Muscle layer of duodenum (tissue), 2 donors: ENCODE measurements around the gene DENND6A.
A peak's percentile ranks its signal among the peaks of the same experiment; 100 is the strongest.

Source experiments
- H3K27ac ChIP-seq: one replicate; pipeline ENCODE4 v1.7.0; 2013; ENCODE audit warnings: mild to moderate bottlenecking, low read length
- H3K27me3 ChIP-seq: one replicate; pipeline ENCODE4 v1.7.0; 2013; ENCODE audit warnings: low read depth, mild to moderate bottlenecking, control low read depth, low read length
- H3K36me3 ChIP-seq, 2 donors: one replicate each; pipeline ENCODE4 v1.7.0; 2013; ENCODE audit warnings: low read length in 2 of 2, control low read depth in 1 of 2, mild to moderate bottlenecking in 1 of 2; ENCODE audit not compliant: insufficient read depth in 2 of 2, control insufficient read depth in 1 of 2
- H3K4me1 ChIP-seq, 2 donors: one replicate each; pipeline ENCODE4 v1.7.0; 2013; ENCODE audit warnings: low read length in 2 of 2, mild to moderate bottlenecking in 2 of 2, control low read depth in 1 of 2, moderate library complexity in 1 of 2; ENCODE audit not compliant: insufficient read depth in 2 of 2, control insufficient read depth in 1 of 2
- H3K4me3 ChIP-seq, 2 donors: one replicate each; pipeline ENCODE4 v1.7.0; 2013; ENCODE audit warnings: low read length in 2 of 2, low read depth in 1 of 2, mild to moderate bottlenecking in 1 of 2
- H3K9me3 ChIP-seq, 2 donors: one replicate each; pipeline ENCODE4 v1.7.0; 2013; ENCODE audit warnings: low read length in 2 of 2, control low read depth in 1 of 2, mild to moderate bottlenecking in 1 of 2; ENCODE audit not compliant: control insufficient read depth in 1 of 2
- donor health status: healthy.

The DENND6A gene

DNA sequence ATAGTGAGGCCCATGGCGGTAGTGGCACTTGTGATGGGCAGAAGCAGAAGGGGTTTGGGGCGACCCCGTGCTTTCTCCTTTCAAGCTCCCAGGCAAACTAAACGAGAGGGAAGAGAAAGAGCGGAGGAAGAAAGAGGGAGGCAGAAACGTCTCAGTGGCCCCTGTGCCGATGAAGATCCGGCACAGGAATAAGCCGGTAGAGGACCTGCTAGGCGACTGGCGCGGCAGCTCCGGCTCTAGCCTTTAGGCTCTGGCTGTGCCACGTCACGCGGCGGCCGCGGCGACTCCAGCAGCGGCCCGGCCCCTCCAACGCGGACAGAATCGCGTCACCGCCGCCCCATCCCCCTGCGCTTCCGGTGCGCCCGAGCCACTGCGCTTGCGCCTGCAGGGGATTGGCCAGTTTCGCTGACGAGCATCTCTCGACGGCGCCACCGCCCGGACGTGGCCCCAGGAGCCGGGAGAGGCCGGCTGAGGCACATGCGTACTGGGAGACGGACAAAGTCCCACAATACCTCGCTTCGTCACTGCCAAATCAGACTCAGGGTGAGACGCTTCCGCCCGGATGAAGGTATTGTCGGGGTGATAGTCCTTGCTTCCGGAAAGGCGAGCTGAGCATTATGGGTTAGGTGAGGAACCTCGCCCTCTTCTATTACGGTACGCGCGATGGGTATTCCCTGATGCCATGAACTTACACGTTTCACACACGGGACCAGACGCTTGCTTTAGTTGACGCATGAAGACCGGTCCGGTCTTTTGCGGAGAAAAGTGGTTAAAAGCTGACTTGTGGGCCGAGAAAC, 95.6 kb downstream of the DENND6A start, which contains the start of gene ARF4:
TSS of gene ARF4 (minus strand) at position 218 of the 797 bp plus-strand sequence. CDS start at position 14, 204 bp downstream.
- Histone ChIP-seq H3K27me3 (no peaks in the 10 kb centered on the region), H3K4me3 (peak within 1 kb of the TSS; percentile 92 to 97), H3K27ac (peak within 1 kb of the TSS; percentile 100), H3K9me3 (no peaks in the 10 kb centered on the region), H3K4me1 (peaks cover 20 to 41% of the 10 kb centered on the region in 2 donors), H3K36me3 (peaks cover 0 to 28% of the 10 kb centered on the region in 2 donors)

- Histone ChIP-seq H3K27me3 (no peaks in the 10 kb centered on the region), H3K4me3 (peak overlapping the region; percentile 92 to 97), H3K4me1 (peaks cover 20 to 46% of the 10 kb centered on the region in 2 donors), H3K9me3 (no peaks in the 10 kb centered on the region), H3K27ac (peak overlapping the region; percentile 100), H3K36me3 (peaks cover 0 to 24% of the 10 kb centered on the region in 2 donors)
Observed at GRCh38 chr3:57596495-57597126, 96.3 kb downstream of the DENND6A start.

GRCh38 chr3:57594576-57594975, 98.3 kb downstream of the DENND6A start:
- peaks cover 20 to 46% of the 10 kb centered on the region in 2 donors for H3K4me1 ChIP-seq
- H3K36me3 ChIP-seq, result peaks cover 0 to 17% of the 10 kb centered on the region in 2 donors
- H3K27ac ChIP-seq, result peak overlapping the region; percentile 100
- peak overlapping the region; percentile 92 to 97 for H3K4me3 ChIP-seq
- no peaks in the 10 kb centered on the region for H3K9me3 ChIP-seq
- no peaks in the 10 kb centered on the region for H3K27me3 ChIP-seq

DNA sequence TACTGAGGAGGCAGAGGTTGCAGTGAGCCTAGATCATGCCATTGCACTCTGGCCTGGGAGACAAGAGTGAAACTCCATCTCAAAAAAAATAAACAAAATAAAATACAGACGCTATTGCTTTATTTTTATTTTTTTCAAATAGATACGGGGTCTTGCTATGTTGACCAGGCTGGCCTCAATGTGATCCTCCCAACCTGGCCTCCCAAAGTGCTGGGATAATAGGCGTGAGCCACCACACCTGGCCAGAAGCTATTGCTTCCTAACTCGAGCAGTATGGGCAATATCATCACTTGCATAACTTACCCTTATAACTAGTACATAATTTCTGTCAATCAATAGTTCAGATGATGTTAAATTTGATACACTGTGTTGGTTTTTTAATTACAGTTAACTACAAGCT, 98.7 kb downstream of the DENND6A start:
- H3K4me1 ChIP-seq, result peaks cover 17 to 46% of the 10 kb centered on the region in 2 donors
- peak overlapping the region in 1 of 2 donors; percentile 97 for H3K4me3 ChIP-seq
- H3K27ac ChIP-seq, result peak overlapping the region; percentile 100

GRCh38 chr3:57592306-57592705, 100.6 kb downstream of the DENND6A start:
- H3K27ac ChIP-seq, result peak overlapping the region; percentile 14
- peaks cover 0 to 11% of the 10 kb centered on the region in 2 donors for H3K36me3 ChIP-seq
- no peaks in the 10 kb centered on the region for H3K27me3 ChIP-seq
- peaks cover 12 to 39% of the 10 kb centered on the region in 2 donors for H3K4me1 ChIP-seq
- H3K9me3 ChIP-seq, result no peaks in the 10 kb centered on the region
- no peak overlapping the region for H3K4me3 ChIP-seq

More for the DNA sequence above, 98.7 kb downstream of the DENND6A start:
- Histone ChIP-seq H3K36me3 (peaks cover 0 to 17% of the 10 kb centered on the region in 2 donors), H3K27me3 (no peaks in the 10 kb centered on the region), H3K9me3 (no peaks in the 10 kb centered on the region)

DNA sequence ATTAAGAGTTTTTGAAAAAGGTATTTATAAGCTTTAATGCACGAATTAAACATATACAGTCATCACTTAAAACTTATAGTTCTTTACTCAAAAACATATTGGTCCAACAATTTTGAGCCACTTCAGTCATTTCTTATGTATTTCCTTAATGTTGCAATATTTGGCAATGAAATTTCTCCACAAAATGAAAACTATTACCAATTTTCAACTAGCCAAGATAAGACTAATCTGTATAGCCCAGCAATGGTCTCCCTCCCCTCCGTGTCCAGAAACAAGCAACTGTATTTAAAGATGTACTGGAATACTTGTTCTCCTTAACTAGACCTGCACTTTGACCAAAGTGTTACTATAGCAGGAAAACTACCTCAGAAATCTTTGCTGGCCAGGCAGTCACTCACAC, 105.0 kb downstream of the DENND6A start:
- H3K36me3 ChIP-seq, result peaks cover 6 to 7% of the 10 kb centered on the region in 2 donors
- H3K27ac ChIP-seq, result no peak overlapping the region
- H3K27me3 ChIP-seq, result no peaks in the 10 kb centered on the region
- H3K9me3 ChIP-seq, result no peaks in the 10 kb centered on the region
- peaks cover under 1 to 21% of the 10 kb centered on the region in 2 donors for H3K4me1 ChIP-seq
- H3K4me3 ChIP-seq, result no peak overlapping the region

DNA sequence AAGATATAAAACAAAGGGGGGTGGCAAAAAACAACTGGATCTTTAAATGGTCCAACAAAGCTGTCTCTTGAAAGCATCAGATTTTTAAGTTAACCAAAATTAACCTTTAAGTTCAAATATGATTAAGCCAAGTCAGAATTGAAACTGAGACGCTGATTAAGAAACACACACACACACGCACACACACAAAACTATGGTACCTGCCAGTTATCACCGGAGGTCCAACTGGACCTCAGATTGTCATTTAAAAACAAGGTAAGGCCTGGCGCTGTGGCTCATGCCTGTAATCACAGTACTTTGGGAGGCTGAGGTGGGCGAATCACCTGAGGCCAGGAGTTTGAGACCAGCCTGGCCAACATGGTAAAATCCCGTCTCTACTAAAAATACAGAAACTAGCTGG, 106.1 kb downstream of the DENND6A start:
- peaks cover 8 to 9% of the 10 kb centered on the region in 2 donors for H3K36me3 ChIP-seq
- H3K27me3 ChIP-seq, result no peaks in the 10 kb centered on the region
- H3K27ac ChIP-seq, result no peak overlapping the region
- peaks cover 3 to 13% of the 10 kb centered on the region in 2 donors for H3K4me1 ChIP-seq
- H3K4me3 ChIP-seq, result no peak overlapping the region
- no peaks in the 10 kb centered on the region for H3K9me3 ChIP-seq

- peaks cover 3 to 13% of the 10 kb centered on the region in 2 donors for H3K4me1 ChIP-seq
- no peak overlapping the region for H3K27ac ChIP-seq
- H3K36me3 ChIP-seq, result peaks cover 11 to 23% of the 10 kb centered on the region in 2 donors
- H3K27me3 ChIP-seq, result no peaks in the 10 kb centered on the region
- no peak overlapping the region for H3K4me3 ChIP-seq
- H3K9me3 ChIP-seq, result no peaks in the 10 kb centered on the region
Observed at GRCh38 chr3:57583544-57583943, 109.3 kb downstream of the DENND6A start.

DNA sequence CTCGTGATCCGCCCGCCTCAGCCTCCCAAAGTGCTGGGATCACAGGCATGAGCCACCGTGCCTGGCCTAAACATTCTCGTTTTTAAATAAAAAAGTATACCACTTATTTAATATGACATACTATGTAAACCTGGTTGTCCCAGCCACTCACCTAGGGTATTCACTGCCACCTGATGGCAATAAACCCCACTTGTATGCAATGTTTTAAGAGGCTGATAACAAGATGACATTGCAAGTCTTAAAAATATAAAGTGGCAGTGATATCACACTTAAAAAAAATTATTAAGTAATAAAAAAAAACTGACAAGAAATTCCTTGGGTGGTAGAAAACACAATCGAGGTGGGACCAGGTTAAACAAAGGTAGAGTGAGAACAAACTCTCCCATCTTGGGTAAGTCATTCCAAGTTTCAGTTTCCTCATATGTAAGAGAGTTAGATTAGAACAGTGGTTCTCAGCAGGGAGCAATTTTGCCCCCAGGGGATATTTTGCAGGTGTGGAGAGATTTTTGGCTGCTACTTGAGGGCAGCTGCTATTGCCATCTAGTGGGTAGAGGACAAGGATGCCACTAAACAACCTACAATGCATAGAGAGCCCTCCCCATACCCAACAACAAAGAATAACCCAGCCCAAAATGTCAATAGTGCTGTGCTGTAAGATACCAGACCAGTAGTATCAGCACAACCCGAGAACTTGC, 110.3 kb downstream of the DENND6A start:
- Histone ChIP-seq H3K27ac (no peak overlapping the region), H3K36me3 (peaks cover 16 to 23% of the 10 kb centered on the region in 2 donors), H3K4me3 (no peak overlapping the region), H3K9me3 (no peaks in the 10 kb centered on the region), H3K27me3 (no peaks in the 10 kb centered on the region), H3K4me1 (peaks cover 3 to 13% of the 10 kb centered on the region in 2 donors)

DNA sequence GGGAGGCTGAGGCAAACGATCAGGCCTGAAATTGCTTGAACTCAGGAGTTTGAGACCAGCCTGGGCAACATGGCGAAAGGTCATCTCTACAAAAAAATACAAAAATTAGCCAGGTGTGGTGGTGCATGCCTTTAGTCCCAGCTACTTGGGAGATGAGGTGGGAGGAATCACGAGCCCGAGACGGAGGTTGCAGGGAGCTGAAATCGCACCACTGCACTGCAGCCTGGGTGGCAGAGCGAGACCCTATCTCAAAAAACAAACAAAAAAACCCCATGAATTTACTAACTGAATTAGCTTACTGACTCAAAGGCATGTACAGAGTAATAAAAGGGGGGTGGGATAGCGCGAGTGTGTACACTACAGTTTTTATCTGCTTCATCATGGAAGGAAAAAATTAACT, 115.1 kb downstream of the DENND6A start:
- Histone ChIP-seq H3K4me3 (no peak overlapping the region), H3K27me3 (no peaks in the 10 kb centered on the region), H3K4me1 (peaks cover 1 to 19% of the 10 kb centered on the region in 2 donors), H3K36me3 (peaks cover 39 to 43% of the 10 kb centered on the region in 2 donors), H3K27ac (no peak overlapping the region), H3K9me3 (no peaks in the 10 kb centered on the region)
